ENCODE results near the gene ZNF221. TPM values are rescaled to one million over a fixed set of nuclear protein-coding genes. Genes with fewer than 3 reads are reported as not detected.

Gene ZNF221
- 1.1 and 1.9 TPM in 2 replicates for total RNA-seq

GRCh38 chr19:43950834-43951645, at the start of gene ZNF221:
Gene ZNF221, plus strand, starts transcription at chr19:43951228. Its CDS starts 11,499 bp downstream, at chr19:43962727.

GRCh38 chr19:43934985-43935708, 15.9 kb upstream of the ZNF221 start, which contains the start of gene ZNF45:
Gene ZNF45, minus strand, starts transcription at chr19:43935282. Its CDS starts 13,097 bp downstream, at chr19:43922185.

GRCh38 chr19:43983912-43984686, 33.1 kb downstream of the ZNF221 start, which contains the start of gene ZNF155:
Gene ZNF155, plus strand, starts transcription at chr19:43984188. Its CDS starts 4,356 bp downstream, at chr19:43988544.

GRCh38 chr19:44002566-44003460, 51.8 kb downstream of the ZNF221 start, which contains the start of gene ZNF230:
Gene ZNF230, plus strand, starts transcription at chr19:44002957. Its CDS starts 4,122 bp downstream, at chr19:44007079.

Other genes with a start within 250 kb of the ZNF221 start
- not detected in 2 replicates for gene IRGC, start 235.2 kb upstream of the ZNF221 start, total RNA-seq
- 12.8 and 23.1 TPM in 2 replicates for gene SMG9, start 196.3 kb upstream of the ZNF221 start, total RNA-seq
- 9.2 and 19.3 TPM in 2 replicates for gene KCNN4, start 170.3 kb upstream of the ZNF221 start, total RNA-seq
- 2.6 and 4.1 TPM in 2 replicates for gene LYPD5, start 148.8 kb upstream of the ZNF221 start, total RNA-seq
- gene ZNF283, start 123.9 kb upstream of the ZNF221 start, total RNA-seq = 2.6 and 4.8 TPM in 2 replicates
- gene ZNF404, start 67.3 kb upstream of the ZNF221 start, total RNA-seq = 0.11 and 1.6 TPM in 2 replicates
- 4.9 and 5.2 TPM in 2 replicates for gene ZNF45, start 15.9 kb upstream of the ZNF221 start, total RNA-seq
- 3.8 and 4.1 TPM in 2 replicates for gene ZNF155, start 33.0 kb downstream of the ZNF221 start, total RNA-seq
- 0.86 and 2.2 TPM in 2 replicates for gene ZNF230, start 51.7 kb downstream of the ZNF221 start, total RNA-seq
- 2.5 and 4.4 TPM in 2 replicates for gene ZNF222, start 74.2 kb downstream of the ZNF221 start, total RNA-seq
- gene ZNF223, start 100.8 kb downstream of the ZNF221 start, total RNA-seq = 2.2 and 4.3 TPM in 2 replicates
- 0.80 and 0.86 TPM in 2 replicates for gene ZNF284, start 120.9 kb downstream of the ZNF221 start, total RNA-seq
- 9.2 and 11.9 TPM in 2 replicates for gene ZNF224, start 143.1 kb downstream of the ZNF221 start, total RNA-seq
- 1.2 and 1.7 TPM in 2 replicates for gene ZNF225, start 162.2 kb downstream of the ZNF221 start, total RNA-seq
- gene ZNF234, start 190.3 kb downstream of the ZNF221 start, total RNA-seq = 2.0 and 2.6 TPM in 2 replicates
- gene ZNF226, start 213.9 kb downstream of the ZNF221 start, total RNA-seq = 5.2 and 15.1 TPM in 2 replicates

All from hair follicular keratinocyte (primary cell).